Measurements from ENCODE around the gene HMGCS2.

GRCh38 chr1:119720866-119721440, 47.8 kb downstream of the HMGCS2 start:
- TF ChIP-seq CTCF (IDR thresholded peaks at IDR 0.05 in 8 of 11, conservative IDR thresholded peaks at IDR 0.05 in 3 of 11) (no peak), POLR2A (IDR thresholded peaks at IDR 0.05) (no peak)

Measured in spleen (tissue), 7 donors.